ENCODE measurements around the gene TFCP2. TPM values are rescaled to one million over a fixed set of nuclear protein-coding genes. Genes with fewer than 3 reads are reported as not detected.

Gene TFCP2
- total RNA-seq, 1 donor: 7.8 TPM

DNA sequence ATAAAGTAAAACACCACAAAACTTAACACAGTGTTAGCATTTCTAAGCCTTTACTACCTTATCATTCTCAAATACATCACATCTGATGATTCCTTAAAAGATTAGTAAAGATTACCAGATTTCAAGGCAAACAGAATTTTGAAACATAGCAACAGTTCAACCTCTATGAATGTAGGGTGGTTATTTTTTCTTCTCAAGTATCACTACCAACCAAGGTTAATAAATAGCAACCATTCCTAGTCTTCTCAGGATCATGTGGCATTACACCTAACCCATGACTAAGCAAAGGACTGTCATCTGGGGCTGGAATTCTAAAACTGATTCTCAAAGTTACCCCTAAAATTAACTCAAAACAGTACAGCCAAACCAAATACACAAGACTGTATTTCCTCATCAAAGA, 50.1 kb downstream of the TFCP2 start:
- TF ChIP-seq, protein P1, sequence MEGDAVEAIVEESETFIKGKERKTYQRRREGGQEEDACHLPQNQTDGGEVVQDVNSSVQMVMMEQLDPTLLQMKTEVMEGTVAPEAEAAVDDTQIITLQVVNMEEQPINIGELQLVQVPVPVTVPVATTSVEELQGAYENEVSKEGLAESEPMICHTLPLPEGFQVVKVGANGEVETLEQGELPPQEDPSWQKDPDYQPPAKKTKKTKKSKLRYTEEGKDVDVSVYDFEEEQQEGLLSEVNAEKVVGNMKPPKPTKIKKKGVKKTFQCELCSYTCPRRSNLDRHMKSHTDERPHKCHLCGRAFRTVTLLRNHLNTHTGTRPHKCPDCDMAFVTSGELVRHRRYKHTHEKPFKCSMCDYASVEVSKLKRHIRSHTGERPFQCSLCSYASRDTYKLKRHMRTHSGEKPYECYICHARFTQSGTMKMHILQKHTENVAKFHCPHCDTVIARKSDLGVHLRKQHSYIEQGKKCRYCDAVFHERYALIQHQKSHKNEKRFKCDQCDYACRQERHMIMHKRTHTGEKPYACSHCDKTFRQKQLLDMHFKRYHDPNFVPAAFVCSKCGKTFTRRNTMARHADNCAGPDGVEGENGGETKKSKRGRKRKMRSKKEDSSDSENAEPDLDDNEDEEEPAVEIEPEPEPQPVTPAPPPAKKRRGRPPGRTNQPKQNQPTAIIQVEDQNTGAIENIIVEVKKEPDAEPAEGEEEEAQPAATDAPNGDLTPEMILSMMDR (IDR thresholded peaks at IDR 0.05; ENCODE audit: insufficient read depth, low read depth, low read length): no peak
- DNase-seq (ENCODE audit: low read depth): peak; percentile 12
- no peak overlapping the region for H3K4me3 ChIP-seq (ENCODE audit: low read depth, low read length)

DNA sequence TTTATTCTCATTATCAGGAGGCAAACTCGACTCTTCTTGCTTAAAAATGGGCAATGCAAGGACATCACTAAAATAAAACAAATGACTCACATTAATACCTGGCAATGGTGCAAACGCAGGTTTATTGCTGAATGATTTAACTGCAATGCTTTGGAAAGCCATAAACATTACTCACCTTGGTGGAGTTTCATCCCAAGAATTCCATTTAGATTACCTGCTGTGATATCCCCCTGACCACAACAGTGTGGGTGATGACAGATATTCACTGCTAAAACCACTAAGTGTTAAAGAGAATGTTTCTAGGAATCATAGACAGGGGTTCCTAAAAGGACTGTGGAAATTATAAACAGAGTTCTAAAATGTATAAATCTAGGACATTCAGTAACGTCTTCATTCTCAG, 54.2 kb downstream of the TFCP2 start:
- no peak for DNase-seq (ENCODE audit: low read depth)
- TF ChIP-seq, protein P1 (IDR thresholded peaks at IDR 0.05; ENCODE audit: insufficient read depth, low read depth, low read length): no peak
- H3K4me3 ChIP-seq (ENCODE audit: low read depth, low read length): no peak overlapping the region

DNA sequence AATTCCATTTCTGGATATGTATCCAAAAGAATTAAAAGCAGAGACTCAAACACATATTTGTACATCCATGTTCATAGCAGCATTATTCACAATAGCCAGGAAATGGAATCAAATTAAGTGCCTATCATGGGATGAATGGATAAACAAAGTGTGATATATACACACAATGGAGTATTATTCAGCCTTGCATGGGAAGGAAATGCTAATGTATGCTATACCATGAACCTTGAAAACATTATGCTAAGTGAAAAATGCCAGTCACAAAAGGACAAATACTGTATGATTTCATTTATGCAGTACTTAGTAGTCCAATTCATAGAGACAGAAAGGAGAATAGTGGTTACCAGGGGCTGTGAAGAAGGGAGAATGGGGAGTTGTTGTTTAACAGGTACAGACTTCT, 57.4 kb downstream of the TFCP2 start:
- DNase-seq (ENCODE audit: low read depth): no peak
- TF ChIP-seq, protein P1 (IDR thresholded peaks at IDR 0.05; ENCODE audit: insufficient read depth, low read depth, low read length): no peak
- no peak overlapping the region for H3K4me3 ChIP-seq (ENCODE audit: low read depth, low read length)

DNA sequence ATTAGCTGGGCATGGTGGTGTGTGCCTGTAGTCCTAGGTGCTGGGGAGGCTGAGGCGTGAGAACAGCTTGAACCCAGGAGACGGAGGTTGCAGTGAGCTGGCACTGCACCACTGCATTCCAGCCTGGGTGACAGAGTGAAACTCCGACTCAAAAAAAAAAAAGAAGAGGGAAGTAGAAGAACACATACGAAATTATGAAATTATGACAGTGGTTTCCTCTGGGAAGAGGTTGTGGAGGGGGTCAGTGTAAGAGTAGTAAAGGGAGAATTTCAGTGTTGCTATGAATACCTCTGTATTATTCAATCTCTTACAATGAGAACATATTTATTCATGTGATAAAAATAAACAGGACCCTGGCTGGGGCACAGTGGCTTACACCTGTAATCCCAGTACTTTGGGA, 64.8 kb downstream of the TFCP2 start:
- TF ChIP-seq, protein P1 (IDR thresholded peaks at IDR 0.05; ENCODE audit: insufficient read depth, low read depth, low read length): no peak
- H3K4me3 ChIP-seq (ENCODE audit: low read depth, low read length): no peak overlapping the region
- no peak for DNase-seq (ENCODE audit: low read depth)

DNA sequence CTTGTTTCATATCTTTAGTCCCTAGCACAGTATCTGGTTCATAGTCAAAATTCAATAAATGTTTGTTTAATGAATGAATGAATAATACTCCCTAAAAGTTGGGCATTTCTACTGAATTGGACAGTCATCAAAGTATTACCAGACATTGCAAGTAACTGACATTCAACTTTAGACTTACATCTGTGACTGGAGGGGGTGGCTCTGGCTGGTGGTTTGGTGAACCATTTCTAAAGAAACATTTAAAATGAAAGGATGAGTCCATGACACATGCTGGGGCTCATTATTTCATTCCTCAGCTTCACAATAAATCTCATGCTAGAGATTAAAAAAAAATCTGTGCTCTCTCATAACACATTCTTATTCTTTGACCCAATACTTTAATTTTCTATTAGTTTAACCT, 69.0 kb downstream of the TFCP2 start:
- DNase-seq (ENCODE audit: low read depth): no peak
- TF ChIP-seq, protein P1 (IDR thresholded peaks at IDR 0.05; ENCODE audit: insufficient read depth, low read depth, low read length): no peak
- no peak overlapping the region for H3K4me3 ChIP-seq (ENCODE audit: low read depth, low read length)

DNA sequence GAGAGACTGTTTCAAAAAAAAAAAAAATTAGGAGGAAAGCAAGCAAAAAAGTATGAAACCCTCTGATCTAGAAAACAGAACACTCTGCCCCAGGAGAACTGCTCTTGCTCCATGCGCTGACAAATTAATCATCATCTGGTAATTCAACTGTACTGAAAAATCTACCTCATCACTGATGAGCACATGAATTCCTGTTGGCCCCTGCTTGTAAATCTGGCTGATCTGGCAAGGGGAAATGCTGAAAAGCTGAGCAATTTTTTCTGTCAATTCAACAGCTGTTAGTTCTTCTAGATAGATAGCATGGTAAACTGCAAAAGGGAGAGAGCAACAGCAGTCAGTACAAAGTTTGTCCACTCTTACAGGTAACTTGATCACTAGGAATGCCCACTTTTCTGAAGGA, 74.3 kb downstream of the TFCP2 start:
- no peak overlapping the region for H3K4me3 ChIP-seq (ENCODE audit: low read depth, low read length)
- TF ChIP-seq, protein P1 (IDR thresholded peaks at IDR 0.05; ENCODE audit: insufficient read depth, low read depth, low read length): no peak
- peak; percentile 13 for DNase-seq (ENCODE audit: low read depth)

DNA sequence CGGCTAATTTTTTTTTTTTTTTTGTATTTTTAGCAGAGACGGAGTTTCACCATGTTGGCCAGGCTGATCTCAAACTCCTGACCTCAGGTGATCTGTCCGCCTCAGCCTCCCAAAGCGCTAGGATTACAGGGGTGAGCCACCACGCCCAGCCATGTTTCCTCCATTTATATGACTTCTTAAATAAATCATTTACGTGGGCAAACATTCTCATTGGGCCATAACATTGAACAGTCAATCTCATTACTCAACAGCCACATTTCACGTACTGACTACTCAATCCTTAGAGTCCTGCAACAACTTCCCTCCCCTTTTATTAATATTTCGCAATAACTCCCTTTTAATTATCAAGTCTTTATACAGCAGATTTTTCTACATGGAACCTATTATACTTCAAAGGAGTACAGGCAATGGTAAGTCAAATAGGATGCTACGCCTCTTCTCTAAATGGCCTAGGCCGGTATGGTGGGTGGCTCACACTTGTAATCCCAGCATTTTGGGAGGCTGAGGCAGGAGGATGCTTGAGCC, 82.2 kb downstream of the TFCP2 start:
- H3K4me3 ChIP-seq (ENCODE audit: low read depth, low read length): no peak overlapping the region
- TF ChIP-seq, protein P1 (IDR thresholded peaks at IDR 0.05; ENCODE audit: insufficient read depth, low read depth, low read length): no peak
- no peak for DNase-seq (ENCODE audit: low read depth)
